Measurements from ENCODE around the gene CD27.

- TF ChIP-seq CTCF (IDR thresholded peaks at IDR 0.05) (no peak), POLR2A (IDR thresholded peaks at IDR 0.05) (no peak), EP300 (IDR thresholded peaks at IDR 0.05) (no peak)
Observed at GRCh38 chr12:6444031-6444430, 724 bp upstream of the CD27 start.

Data from stomach (tissue), 4 donors.